ENCODE data around the gene CCDC34. TPM values are rescaled to one million over a fixed set of nuclear protein-coding genes. Genes with fewer than 3 reads are reported as not detected.

The CCDC34 gene
- total RNA-seq, 6 experiments from 2014 or later = 7.9 to 18.7 (median 13.9) TPM

DNA sequence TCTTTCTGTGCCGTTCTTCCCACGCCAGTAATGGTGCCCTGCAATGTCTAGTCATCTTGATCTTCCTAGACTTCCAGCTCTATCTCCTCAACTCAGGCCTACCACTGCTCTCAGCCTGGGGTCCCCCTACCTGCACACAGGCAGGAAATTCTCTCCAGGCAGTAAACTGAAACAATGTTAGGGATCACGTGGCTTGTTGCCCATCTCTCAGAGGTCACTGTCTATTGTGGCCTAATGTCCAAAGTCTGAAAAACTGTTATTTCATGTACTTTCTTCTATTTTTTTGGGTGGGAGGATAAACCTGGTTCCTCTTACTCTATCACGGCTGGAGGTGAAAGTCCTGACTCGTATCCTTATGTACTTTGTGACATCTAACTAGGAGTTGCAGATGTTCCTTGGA lies 59.1 kb downstream of the CCDC34 start:
- DNase-seq = no peak
- no peak overlapping the region for H3K4me3 Mint-ChIP-seq
- TF ChIP-seq, protein P1, sequence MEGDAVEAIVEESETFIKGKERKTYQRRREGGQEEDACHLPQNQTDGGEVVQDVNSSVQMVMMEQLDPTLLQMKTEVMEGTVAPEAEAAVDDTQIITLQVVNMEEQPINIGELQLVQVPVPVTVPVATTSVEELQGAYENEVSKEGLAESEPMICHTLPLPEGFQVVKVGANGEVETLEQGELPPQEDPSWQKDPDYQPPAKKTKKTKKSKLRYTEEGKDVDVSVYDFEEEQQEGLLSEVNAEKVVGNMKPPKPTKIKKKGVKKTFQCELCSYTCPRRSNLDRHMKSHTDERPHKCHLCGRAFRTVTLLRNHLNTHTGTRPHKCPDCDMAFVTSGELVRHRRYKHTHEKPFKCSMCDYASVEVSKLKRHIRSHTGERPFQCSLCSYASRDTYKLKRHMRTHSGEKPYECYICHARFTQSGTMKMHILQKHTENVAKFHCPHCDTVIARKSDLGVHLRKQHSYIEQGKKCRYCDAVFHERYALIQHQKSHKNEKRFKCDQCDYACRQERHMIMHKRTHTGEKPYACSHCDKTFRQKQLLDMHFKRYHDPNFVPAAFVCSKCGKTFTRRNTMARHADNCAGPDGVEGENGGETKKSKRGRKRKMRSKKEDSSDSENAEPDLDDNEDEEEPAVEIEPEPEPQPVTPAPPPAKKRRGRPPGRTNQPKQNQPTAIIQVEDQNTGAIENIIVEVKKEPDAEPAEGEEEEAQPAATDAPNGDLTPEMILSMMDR (IDR thresholded peaks at IDR 0.05) = no peak
- H3K9me3 Mint-ChIP-seq = peaks cover 5% of the 10 kb centered on the region; the same call in 1 of the 2 replicates
- H3K36me3 Mint-ChIP-seq (ENCODE audit: low read depth) = no peaks in the 10 kb centered on the region
- H3K27me3 Mint-ChIP-seq (ENCODE audit: insufficient read depth) = peaks cover 3% of the 10 kb centered on the region; the same call in 1 of the 2 replicates
- H3K27ac Mint-ChIP-seq = no peak overlapping the region
- H3K4me1 Mint-ChIP-seq (ENCODE audit: low read depth) = peaks cover 10% of the 10 kb centered on the region

DNA sequence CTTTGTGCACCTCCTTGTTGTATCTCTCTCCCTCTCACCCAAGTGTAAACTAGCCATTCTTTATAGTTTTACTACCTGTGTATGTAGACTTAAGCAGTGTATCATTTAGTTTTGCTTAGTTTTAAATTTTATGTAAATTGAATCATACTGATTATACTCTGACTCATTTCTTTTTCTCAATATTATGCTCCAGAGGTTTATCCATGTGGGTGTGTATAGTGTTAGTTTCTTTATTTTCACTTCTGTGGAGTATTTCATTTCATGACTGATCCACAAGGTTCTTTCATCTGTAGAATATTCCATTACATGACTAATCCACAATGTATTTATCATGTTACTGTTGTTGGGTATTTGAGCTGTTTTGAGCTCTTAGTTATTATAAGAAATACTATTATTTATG lies 62.0 kb downstream of the CCDC34 start:
- Mint-ChIP-seq H3K9me3 (peaks cover 5% of the 10 kb centered on the region; the same call in 1 of the 2 replicates), H3K27me3 (ENCODE audit: insufficient read depth) (peaks cover 3% of the 10 kb centered on the region; the same call in 1 of the 2 replicates), H3K4me1 (ENCODE audit: low read depth) (peaks cover 13% of the 10 kb centered on the region), H3K36me3 (ENCODE audit: low read depth) (no peaks in the 10 kb centered on the region), H3K4me3 (no peak overlapping the region), H3K27ac (no peak overlapping the region)
- TF ChIP-seq, protein P1 (IDR thresholded peaks at IDR 0.05) = no peak
- no peak for DNase-seq

DNA sequence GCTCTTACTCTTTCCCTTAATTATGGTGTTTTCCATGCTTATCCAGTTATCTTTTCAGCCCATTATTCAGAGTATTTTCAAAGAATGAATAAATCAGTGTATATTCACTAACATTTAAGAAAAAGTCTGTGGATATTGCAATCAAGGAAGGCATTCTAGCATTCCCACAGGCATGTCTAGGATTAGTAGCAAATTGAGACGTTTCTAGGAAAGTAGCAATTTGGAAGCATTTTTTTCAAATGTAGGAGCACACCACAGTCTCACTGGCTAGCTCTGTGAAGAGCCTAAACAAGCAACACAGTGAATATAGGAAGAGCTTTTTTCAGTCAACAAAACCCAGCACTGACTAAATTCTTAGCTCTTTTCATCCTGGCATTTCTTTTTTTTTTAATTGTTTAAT lies 65.4 kb downstream of the CCDC34 start:
- Mint-ChIP-seq H3K27me3 (ENCODE audit: insufficient read depth) (peaks cover 1% of the 10 kb centered on the region; the same call in 1 of the 2 replicates), H3K9me3 (no peaks in the 10 kb centered on the region), H3K4me1 (ENCODE audit: low read depth) (peaks cover 39% of the 10 kb centered on the region), H3K27ac (no peak overlapping the region), H3K36me3 (ENCODE audit: low read depth) (no peaks in the 10 kb centered on the region), H3K4me3 (no peak overlapping the region)
- DNase-seq = no peak
- TF ChIP-seq, protein P1 (IDR thresholded peaks at IDR 0.05) = no peak

DNA sequence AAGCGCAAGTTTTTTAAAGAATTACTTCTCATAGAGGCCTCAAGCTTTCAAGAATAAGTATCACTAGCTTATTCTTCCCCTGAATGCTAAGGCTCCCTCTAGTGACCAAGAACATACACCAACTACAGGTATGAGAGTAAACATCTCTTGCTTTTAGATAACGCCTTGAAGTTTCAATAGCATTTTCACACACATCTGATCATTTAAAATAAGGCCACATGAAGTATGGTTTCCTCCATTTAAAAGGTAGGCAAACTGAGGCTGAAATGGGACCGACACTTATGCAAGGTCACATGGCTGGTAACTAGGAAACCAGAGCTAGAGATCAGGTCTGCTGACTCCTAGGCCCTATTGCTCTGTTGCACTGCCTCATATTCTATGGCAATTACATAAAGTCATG lies 66.5 kb downstream of the CCDC34 start:
- no peaks in the 10 kb centered on the region; the same call in 1 of the 2 replicates for H3K9me3 Mint-ChIP-seq
- H3K36me3 Mint-ChIP-seq (ENCODE audit: low read depth) = no peaks in the 10 kb centered on the region
- H3K4me3 Mint-ChIP-seq = no peak overlapping the region
- TF ChIP-seq, protein P1 (IDR thresholded peaks at IDR 0.05) = peak; percentile 88
- no peak overlapping the region for H3K27ac Mint-ChIP-seq
- peak; percentile 61 for DNase-seq
- peaks cover 49% of the 10 kb centered on the region for H3K4me1 Mint-ChIP-seq (ENCODE audit: low read depth)
- H3K27me3 Mint-ChIP-seq (ENCODE audit: insufficient read depth) = peaks cover 1% of the 10 kb centered on the region; the same call in 1 of the 2 replicates

DNA sequence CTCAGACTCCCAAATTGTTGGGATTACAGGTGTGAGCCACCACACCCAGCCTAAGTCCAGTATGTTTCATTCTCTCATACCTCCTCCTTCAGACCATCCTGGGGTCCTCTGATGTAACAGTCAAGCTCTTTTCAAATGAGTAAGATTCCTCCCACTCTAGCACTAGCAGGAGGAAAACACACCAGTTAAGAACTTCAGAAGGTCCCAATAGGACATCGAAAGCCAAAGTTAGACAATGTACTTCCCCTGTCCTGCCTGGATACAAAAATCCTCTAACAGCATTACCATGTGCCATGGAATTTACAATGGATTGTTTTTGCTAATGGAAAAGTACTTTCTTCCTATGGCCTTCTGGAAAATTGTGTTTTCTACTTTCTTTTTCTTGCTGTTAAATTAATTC lies 67.1 kb downstream of the CCDC34 start:
- peaks cover 44% of the 10 kb centered on the region for H3K4me1 Mint-ChIP-seq (ENCODE audit: low read depth)
- TF ChIP-seq, protein P1 (IDR thresholded peaks at IDR 0.05) = no peak
- H3K27me3 Mint-ChIP-seq (ENCODE audit: insufficient read depth) = peaks cover 1% of the 10 kb centered on the region; the same call in 1 of the 2 replicates
- H3K9me3 Mint-ChIP-seq = no peaks in the 10 kb centered on the region; the same call in 1 of the 2 replicates
- no peak for DNase-seq
- no peaks in the 10 kb centered on the region for H3K36me3 Mint-ChIP-seq (ENCODE audit: low read depth)
- H3K27ac Mint-ChIP-seq = no peak overlapping the region
- H3K4me3 Mint-ChIP-seq = no peak overlapping the region
